HUES64 (cell line): ENCODE results near the gene MKI67.

Source experiments
- H3K27ac ChIP-seq: 2 replicates; pipeline ENCODE4 v1.7.0; 2013; ENCODE audit warnings: low read depth, low read length, inconsistent platforms
- H3K27me3 ChIP-seq: 2 replicates; pipeline ENCODE4 v1.6.1; 2013; ENCODE audit warnings: mild to moderate bottlenecking, low read length; ENCODE audit not compliant: insufficient read depth
- H3K36me3 ChIP-seq: 2 replicates; pipeline ENCODE4 v1.6.1; 2013; ENCODE audit warnings: mild to moderate bottlenecking, low read length; ENCODE audit not compliant: insufficient read depth
- H3K4me1 ChIP-seq: 2 replicates; pipeline ENCODE4 v1.6.1; 2013; ENCODE audit warnings: mild to moderate bottlenecking, low read length, moderate library complexity; ENCODE audit not compliant: insufficient read depth
- H3K4me3 ChIP-seq: 2 replicates; pipeline ENCODE4 v1.5.1; 2013; ENCODE audit warnings: mild to moderate bottlenecking, low read length, moderate library complexity
- H3K9ac ChIP-seq: 2 replicates; pipeline ENCODE4 v1.6.1; 2013; ENCODE audit warnings: mild to moderate bottlenecking, low read depth, low read length
- H3K9me3 ChIP-seq: 2 replicates; pipeline ENCODE4 v1.6.1; 2013; ENCODE audit warnings: low read depth, low read length; ENCODE audit not compliant: insufficient read depth
- WGBS: fragments of 150-250, 120-280 bp; methylation state at CpG from one replicate; pipeline ENCODE4 v1.1.7; 2013; ENCODE audit warnings: missing lambda C conversion rate; 5-methylcytosine and 5-hydroxymethylcytosine counted together

Gene MKI67

DNA sequence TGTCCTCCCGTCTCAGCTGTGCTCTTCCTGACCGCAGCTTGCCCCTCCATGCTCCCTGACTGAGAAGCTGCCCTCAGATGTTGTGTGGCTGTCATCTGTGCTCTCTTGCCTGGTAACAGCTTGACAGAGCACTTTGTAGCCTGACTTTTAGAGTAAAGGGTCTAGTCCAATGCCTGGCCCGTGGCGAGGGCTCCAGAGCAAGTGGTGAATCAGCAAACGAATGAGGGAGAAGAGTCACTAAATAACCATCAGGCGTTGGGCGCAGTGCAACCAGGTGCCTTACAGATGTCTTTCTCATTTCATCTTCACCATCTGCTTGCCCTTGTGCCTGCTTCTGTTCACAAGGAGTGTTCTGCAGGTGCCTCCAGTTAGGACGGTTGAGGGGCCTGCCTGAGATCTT is 45.6 kb downstream of the MKI67 start:
- Histone ChIP-seq H3K4me3 (no peak overlapping the region), H3K9ac (no peak overlapping the region), H3K9me3 (no peaks in the 10 kb centered on the region), H3K27me3 (no peaks in the 10 kb centered on the region), H3K4me1 (peaks cover 16% of the 10 kb centered on the region), H3K27ac (no peak overlapping the region), H3K36me3 (no peaks in the 10 kb centered on the region)
- WGBS, result 94% methylated on average over 8 of the region's 8 CpGs

DNA sequence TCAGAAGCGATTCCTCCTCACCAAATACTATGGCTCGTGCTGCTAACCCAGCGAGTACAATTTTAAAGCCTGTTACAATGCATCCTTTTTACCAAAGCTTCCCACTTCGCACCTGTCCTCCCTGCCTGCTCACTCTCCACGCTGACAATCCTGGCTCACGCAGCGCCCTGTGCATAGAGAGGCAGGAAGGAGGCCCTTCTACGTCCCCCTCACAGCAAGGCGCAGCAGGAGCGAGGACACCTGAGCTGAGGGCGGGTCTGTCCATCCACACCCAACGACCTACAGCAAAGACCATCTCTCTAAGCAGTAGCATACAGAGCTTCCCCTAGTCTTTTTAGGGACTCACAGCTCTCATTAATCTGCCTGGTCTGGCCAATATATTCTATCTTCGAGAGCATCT is 46.0 kb downstream of the MKI67 start:
- H3K9ac ChIP-seq, result no peak overlapping the region
- no peaks in the 10 kb centered on the region for H3K27me3 ChIP-seq
- 85% methylated on average over 13 of the region's 13 CpGs for WGBS
- H3K9me3 ChIP-seq, result no peaks in the 10 kb centered on the region
- H3K4me1 ChIP-seq, result peaks cover 12% of the 10 kb centered on the region
- no peaks in the 10 kb centered on the region for H3K36me3 ChIP-seq
- no peak overlapping the region for H3K27ac ChIP-seq
- H3K4me3 ChIP-seq, result no peak overlapping the region

GRCh38 chr10:128078136-128078969 is 47.9 kb downstream of the MKI67 start:
- no peak overlapping the region for H3K27ac ChIP-seq
- no peaks in the 10 kb centered on the region for H3K9me3 ChIP-seq
- no peak overlapping the region for H3K4me3 ChIP-seq
- WGBS, result 71% methylated on average over 17 of the region's 17 CpGs
- no peaks in the 10 kb centered on the region for H3K36me3 ChIP-seq
- H3K9ac ChIP-seq, result no peak overlapping the region
- no peaks in the 10 kb centered on the region for H3K27me3 ChIP-seq
- no peaks in the 10 kb centered on the region for H3K4me1 ChIP-seq

DNA sequence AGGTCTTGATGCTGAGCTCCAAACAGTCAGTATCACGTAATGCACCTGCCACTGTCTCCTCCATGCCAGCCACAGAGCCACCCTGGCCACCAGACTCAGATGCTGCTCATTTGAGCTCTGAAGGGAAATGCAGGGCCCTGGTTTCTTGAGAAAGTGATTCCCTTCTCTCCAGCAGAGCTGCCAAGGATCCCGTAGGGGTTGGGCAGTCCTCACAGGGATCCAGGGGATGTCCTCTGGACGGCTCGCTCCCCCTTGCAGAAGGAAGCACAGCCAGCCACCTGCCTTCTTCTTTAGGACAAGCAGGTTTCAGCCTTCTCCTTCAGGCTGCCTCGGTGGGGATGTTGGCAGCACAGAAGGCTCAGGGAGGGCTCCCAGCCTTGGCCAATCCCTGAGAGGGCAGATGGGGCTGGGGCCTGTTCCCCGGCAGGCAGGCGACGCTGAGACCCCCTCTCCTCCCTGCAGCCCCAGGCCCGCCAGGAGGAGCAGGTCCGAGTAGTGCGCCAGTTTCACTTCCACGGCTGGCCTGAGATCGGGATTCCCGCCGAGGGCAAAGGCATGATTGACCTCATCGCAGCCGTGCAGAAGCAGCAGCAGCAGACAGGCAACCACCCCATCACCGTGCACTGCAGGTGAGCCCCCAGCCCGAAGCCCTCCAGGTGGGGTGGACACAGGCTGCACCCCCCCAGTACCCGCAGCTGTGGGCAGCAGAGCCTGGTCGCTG is 48.9 kb downstream of the MKI67 start:
- H3K9ac ChIP-seq, result no peak overlapping the region
- H3K36me3 ChIP-seq, result no peaks in the 10 kb centered on the region
- WGBS, result 93% methylated on average over 21 of the region's 21 CpGs
- H3K4me1 ChIP-seq, result no peaks in the 10 kb centered on the region
- H3K4me3 ChIP-seq, result no peak overlapping the region
- H3K27me3 ChIP-seq, result no peaks in the 10 kb centered on the region
- no peaks in the 10 kb centered on the region for H3K9me3 ChIP-seq
- no peak overlapping the region for H3K27ac ChIP-seq

- Histone ChIP-seq H3K36me3 (no peaks in the 10 kb centered on the region), H3K4me1 (no peaks in the 10 kb centered on the region), H3K9ac (no peak overlapping the region), H3K27ac (no peak overlapping the region), H3K4me3 (no peak overlapping the region), H3K9me3 (no peaks in the 10 kb centered on the region), H3K27me3 (0 out of 2 replicates have a peak, but pooled peaks cover 7% of the 10 kb centered on the region)
- WGBS, result 95% methylated on average over 5 of the region's 5 CpGs
Observed at GRCh38 chr10:128074589-128074988, 51.6 kb downstream of the MKI67 start.

- H3K9me3 ChIP-seq, result no peaks in the 10 kb centered on the region
- H3K9ac ChIP-seq, result no peak overlapping the region
- no peak overlapping the region for H3K27ac ChIP-seq
- no peaks in the 10 kb centered on the region for H3K36me3 ChIP-seq
- H3K27me3 ChIP-seq, result 0 out of 2 replicates have a peak, but pooled peaks cover 7% of the 10 kb centered on the region
- WGBS, result 93% methylated on average over 2 of the region's 2 CpGs
- H3K4me1 ChIP-seq, result no peaks in the 10 kb centered on the region
- H3K4me3 ChIP-seq, result no peak overlapping the region
Observed at GRCh38 chr10:128073890-128074289, 52.3 kb downstream of the MKI67 start.

DNA sequence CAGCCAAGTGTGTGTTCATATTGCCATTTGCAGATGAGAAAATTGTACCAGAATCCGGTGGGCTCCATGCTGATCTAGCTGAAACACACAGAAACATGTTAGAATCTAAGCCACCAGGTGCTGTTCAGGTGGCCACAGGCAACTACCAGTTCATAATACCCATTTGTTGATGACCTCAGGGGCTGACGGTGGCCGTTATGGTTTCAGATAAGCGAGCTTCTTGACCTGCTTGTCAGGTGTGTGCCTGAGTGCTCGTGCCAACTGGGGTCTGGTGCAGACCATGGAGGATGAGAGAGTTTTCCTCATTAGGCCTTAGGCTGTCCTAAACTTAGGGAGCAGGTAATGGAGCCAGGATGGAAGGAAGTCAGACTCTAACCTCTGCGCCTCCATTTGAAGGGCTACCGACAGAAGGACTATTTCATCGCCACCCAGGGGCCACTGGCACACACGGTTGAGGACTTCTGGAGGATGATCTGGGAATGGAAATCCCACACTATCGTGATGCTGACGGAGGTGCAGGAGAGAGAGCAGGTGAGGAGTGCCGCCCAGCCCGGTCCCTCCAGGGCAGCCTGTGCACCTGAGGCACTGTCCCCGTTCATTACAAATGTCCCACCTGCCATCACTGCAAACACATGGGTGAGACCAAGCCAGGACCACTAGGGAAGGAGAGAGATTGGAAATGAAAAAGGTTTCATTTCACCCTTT is 53.1 kb downstream of the MKI67 start:
- Histone ChIP-seq H3K27ac (no peak overlapping the region), H3K27me3 (0 out of 2 replicates have a peak, but pooled peaks cover 7% of the 10 kb centered on the region), H3K36me3 (no peaks in the 10 kb centered on the region), H3K9me3 (no peaks in the 10 kb centered on the region), H3K4me3 (no peak overlapping the region), H3K9ac (no peak overlapping the region), H3K4me1 (no peaks in the 10 kb centered on the region)
- WGBS, result 92% methylated on average over 13 of the region's 14 CpGs

DNA sequence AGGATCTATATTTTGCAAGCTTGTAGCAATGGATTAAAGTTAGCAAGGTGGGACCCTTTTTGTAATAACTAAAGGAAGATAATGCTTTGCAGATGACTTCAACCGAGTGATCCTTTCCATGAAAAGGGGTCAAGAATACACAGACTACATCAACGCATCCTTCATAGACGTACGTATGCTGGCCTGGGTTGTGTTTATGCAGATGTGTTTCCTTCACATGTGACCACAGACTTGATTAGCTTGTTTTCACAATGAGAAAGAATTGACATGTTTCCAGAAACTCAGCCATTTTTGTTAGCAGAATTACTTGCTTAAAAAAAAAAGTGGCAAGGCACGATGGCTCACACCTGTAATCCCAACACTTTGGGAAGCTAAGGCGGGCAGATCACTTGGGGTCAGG is 54.2 kb downstream of the MKI67 start:
- Histone ChIP-seq H3K4me1 (no peaks in the 10 kb centered on the region), H3K27me3 (0 out of 2 replicates have a peak, but pooled peaks cover 7% of the 10 kb centered on the region), H3K4me3 (no peak overlapping the region), H3K27ac (no peak overlapping the region), H3K9me3 (no peaks in the 10 kb centered on the region), H3K9ac (no peak overlapping the region), H3K36me3 (no peaks in the 10 kb centered on the region)
- WGBS, result 95% methylated on average over 6 of the region's 6 CpGs

DNA sequence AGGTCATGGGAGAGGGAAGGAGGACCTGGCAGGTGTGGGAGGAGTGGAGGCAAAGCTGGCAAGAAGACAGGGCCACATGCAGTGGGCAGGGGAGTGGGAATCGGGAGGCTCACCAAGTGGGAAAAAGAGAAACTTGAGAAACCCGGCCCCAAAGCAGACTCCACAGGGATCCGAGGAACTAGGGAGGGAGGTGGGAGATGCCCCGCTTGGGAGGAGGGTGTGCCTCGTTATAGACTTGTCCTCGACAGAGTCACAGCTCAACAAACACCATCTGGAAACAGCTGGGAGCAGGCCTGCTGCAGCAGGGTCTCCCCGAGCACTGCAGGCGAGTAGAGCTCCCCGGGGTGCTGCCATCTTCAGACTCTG is 54.8 kb downstream of the MKI67 start:
- no peaks in the 10 kb centered on the region for H3K4me1 ChIP-seq
- no peaks in the 10 kb centered on the region for H3K9me3 ChIP-seq
- H3K27me3 ChIP-seq, result 0 out of 2 replicates have a peak, but pooled peaks cover 7% of the 10 kb centered on the region
- WGBS, result 79% methylated on average over 9 of the region's 9 CpGs
- no peak overlapping the region for H3K4me3 ChIP-seq
- H3K27ac ChIP-seq, result no peak overlapping the region
- H3K36me3 ChIP-seq, result no peaks in the 10 kb centered on the region
- H3K9ac ChIP-seq, result no peak overlapping the region

- WGBS, result 86% methylated on average over 17 of the region's 17 CpGs
Observed at GRCh38 chr10:128070721-128071416, 55.4 kb downstream of the MKI67 start.

More at GRCh38 chr10:128070721-128071416, 55.4 kb downstream of the MKI67 start:
- Histone ChIP-seq H3K27ac (no peak overlapping the region), H3K4me1 (no peaks in the 10 kb centered on the region), H3K9ac (no peak overlapping the region), H3K4me3 (no peak overlapping the region), H3K36me3 (no peaks in the 10 kb centered on the region), H3K27me3 (0 out of 2 replicates have a peak, but pooled peaks cover 7% of the 10 kb centered on the region), H3K9me3 (no peaks in the 10 kb centered on the region)
